HepG2 (cell line): Measurements from ENCODE around the gene GADL1. TPM values are rescaled to one million over a fixed set of nuclear protein-coding genes. Genes with fewer than 3 reads are reported as not detected.

Experiments
- BRCA1 ChIP-seq: sonication (generic); formaldehyde crosslinking; IDR thresholded peaks from 2 replicates; pipeline ENCODE4 v1.4.0; 2020; ENCODE audit warnings: missing genetic modification reagents
- EED ChIP-seq: sonication (generic); formaldehyde crosslinking; IDR thresholded peaks from 2 replicates; pipeline ENCODE4 v1.5.0; 2020; ENCODE audit warnings: mild to moderate bottlenecking, missing genetic modification reagents
- HMG20B ChIP-seq: conservative IDR thresholded peaks from 2 replicates; pipeline ENCODE4 v1.6.1; 2016; ENCODE audit warnings: missing genetic modification reagents, missing compliant biosample characterization
- NFAT5 ChIP-seq: sonication (generic); formaldehyde crosslinking; IDR thresholded peaks from 2 replicates; pipeline ENCODE4 v1.4.0; 2020; ENCODE audit warnings: missing genetic modification reagents
- SSRP1 ChIP-seq: IDR thresholded peaks from 2 replicates; pipeline ENCODE4 v1.6.1; 2016; ENCODE audit warnings: control low read depth
- ZNF205 ChIP-seq: IDR thresholded peaks from 2 replicates; pipeline ENCODE4 v1.6.1; 2018; ENCODE audit warnings: missing biosample characterization, missing genetic modification reagents
- ZNF33A ChIP-seq: sonication (generic); formaldehyde crosslinking; IDR thresholded peaks from 2 replicates; pipeline ENCODE4 v1.5.1; 2020; ENCODE audit warnings: missing genetic modification reagents, mild to moderate bottlenecking, moderate library complexity, borderline replicate concordance
- ZNF354B ChIP-seq: sonication (generic); formaldehyde crosslinking; IDR thresholded peaks from 2 replicates; pipeline ENCODE4 v1.8.0; 2022; ENCODE audit warnings: mild to moderate bottlenecking, missing genetic modification reagents
- ZNF740 ChIP-seq: sonication (generic); formaldehyde crosslinking; IDR thresholded peaks from 2 replicates; pipeline ENCODE4 v1.4.0; 2020; ENCODE audit warnings: missing genetic modification reagents
- polyA plus RNA-seq, 8 experiments: library from polyadenylated mRNA; depleted of rRNA in 3 of 8; stranded (reverse) in 7 of 8; unstranded in 1 of 8; fragments of >200 nt; fragmentation: Illumina TruSeq in 4 of 8; extraction: Trizol in 4 of 8; gene quantifications; 2 replicates each; pipeline versions ENCODE4 v1.2.1 to v1.2.3, GENCODE V29; 2011 to 2016; ENCODE audit warnings: low read depth in 4 of 8, missing spikeins in 1 of 8, mixed read lengths in 1 of 8; ENCODE audit not compliant: insufficient read depth in 1 of 8
- total RNA-seq, 5 experiments: library from RNA; depleted of rRNA; stranded (reverse); fragments of >200 nt; fragmentation: Illumina TruSeq; extraction: Trizol; gene quantifications; 2 replicates each; pipeline ENCODE4 v1.2.3, GENCODE V29; 2016; ENCODE audit warnings: low read depth in 1 of 5
- TF ChIP-seq, protein P1 (sequence below): sonication (generic); formaldehyde crosslinking; IDR thresholded peaks from 2 replicates; pipeline ENCODE4 v1.4.0; 2020; ENCODE audit warnings: missing genetic modification reagents

GADL1 gene
- total and polyA plus RNA-seq, 2 of the 13 experiments (the other 11 are each of a cell fraction or from before 2014, with no cell fraction given), result not detected

- TF ChIP-seq NFAT5 (CRISPR knock-in tag) (no peak), HMG20B (CRISPR knock-in tag) (no peak), ZNF740 (CRISPR knock-in tag) (no peak), ZNF33A (CRISPR knock-in tag) (no peak), ZNF354B (no peak), ZNF205 (CRISPR knock-in tag) (no peak), EED (no peak), SSRP1 (CRISPR knock-in tag) (peak; percentile 99; the same call in 1 of the 2 replicates), BRCA1 (CRISPR knock-in tag) (no peak)
- TF ChIP-seq, protein P1, sequence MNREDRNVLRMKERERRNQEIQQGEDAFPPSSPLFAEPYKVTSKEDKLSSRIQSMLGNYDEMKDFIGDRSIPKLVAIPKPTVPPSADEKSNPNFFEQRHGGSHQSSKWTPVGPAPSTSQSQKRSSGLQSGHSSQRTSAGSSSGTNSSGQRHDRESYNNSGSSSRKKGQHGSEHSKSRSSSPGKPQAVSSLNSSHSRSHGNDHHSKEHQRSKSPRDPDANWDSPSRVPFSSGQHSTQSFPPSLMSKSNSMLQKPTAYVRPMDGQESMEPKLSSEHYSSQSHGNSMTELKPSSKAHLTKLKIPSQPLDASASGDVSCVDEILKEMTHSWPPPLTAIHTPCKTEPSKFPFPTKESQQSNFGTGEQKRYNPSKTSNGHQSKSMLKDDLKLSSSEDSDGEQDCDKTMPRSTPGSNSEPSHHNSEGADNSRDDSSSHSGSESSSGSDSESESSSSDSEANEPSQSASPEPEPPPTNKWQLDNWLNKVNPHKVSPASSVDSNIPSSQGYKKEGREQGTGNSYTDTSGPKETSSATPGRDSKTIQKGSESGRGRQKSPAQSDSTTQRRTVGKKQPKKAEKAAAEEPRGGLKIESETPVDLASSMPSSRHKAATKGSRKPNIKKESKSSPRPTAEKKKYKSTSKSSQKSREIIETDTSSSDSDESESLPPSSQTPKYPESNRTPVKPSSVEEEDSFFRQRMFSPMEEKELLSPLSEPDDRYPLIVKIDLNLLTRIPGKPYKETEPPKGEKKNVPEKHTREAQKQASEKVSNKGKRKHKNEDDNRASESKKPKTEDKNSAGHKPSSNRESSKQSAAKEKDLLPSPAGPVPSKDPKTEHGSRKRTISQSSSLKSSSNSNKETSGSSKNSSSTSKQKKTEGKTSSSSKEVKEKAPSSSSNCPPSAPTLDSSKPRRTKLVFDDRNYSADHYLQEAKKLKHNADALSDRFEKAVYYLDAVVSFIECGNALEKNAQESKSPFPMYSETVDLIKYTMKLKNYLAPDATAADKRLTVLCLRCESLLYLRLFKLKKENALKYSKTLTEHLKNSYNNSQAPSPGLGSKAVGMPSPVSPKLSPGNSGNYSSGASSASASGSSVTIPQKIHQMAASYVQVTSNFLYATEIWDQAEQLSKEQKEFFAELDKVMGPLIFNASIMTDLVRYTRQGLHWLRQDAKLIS (CRISPR knock-in tag), result peak; percentile 50; the same call in 1 of the 2 replicates
Measured at GRCh38 chr3:30695302-30696061, 199.0 kb downstream of the GADL1 start (continued).
